Neutrophil (primary cell): Measurements from ENCODE around the gene GRIA1.

Experiments
- H3K27ac ChIP-seq: fragments of 200-600 bp; sonication (generic); 2 replicates; pipeline ENCODE4 v1.5.1; 2016; ENCODE audit warnings: mild to moderate bottlenecking, moderate library complexity
- H3K27me3 ChIP-seq: fragments of 200-600 bp; sonication (generic); 2 replicates; pipeline ENCODE4 v1.6.0; 2016; ENCODE audit warnings: mild to moderate bottlenecking
- H3K36me3 ChIP-seq: fragments of 200-600 bp; sonication (generic); 2 replicates; pipeline ENCODE4 v1.5.1; 2017
- H3K4me1 ChIP-seq, 2 experiments: fragments of 200-600 bp in 1 of 2; sonication (generic) in 1 of 2; 1 replicate in 1 of 2; 2 replicates in 1 of 2; pipeline versions ENCODE4 v1.5.1 to v1.6.1; 2013 to 2016; ENCODE audit warnings: low read depth in 1 of 2, low read length in 1 of 2, mild to moderate bottlenecking in 1 of 2, moderate library complexity in 1 of 2; ENCODE audit not compliant: control insufficient read depth in 1 of 2, insufficient read depth in 1 of 2
- H3K4me3 ChIP-seq, 2 experiments: fragments of 200-600 bp in 1 of 2; sonication (generic) in 1 of 2; 1 replicate in 1 of 2; 2 replicates in 1 of 2; pipeline ENCODE4 v1.5.1; 2013 to 2016; ENCODE audit warnings: low read depth in 1 of 2, low read length in 1 of 2, mild to moderate bottlenecking in 1 of 2, moderate library complexity in 1 of 2
- H3K9me3 ChIP-seq: fragments of 200-600 bp; sonication (generic); 2 replicates; pipeline ENCODE4 v1.5.1; 2016
- TF ChIP-seq, protein P1 (sequence below): fragments of 200-600 bp; sonication (generic); IDR thresholded peaks from 2 replicates; pipeline ENCODE4 v1.5.1; 2016; ENCODE audit warnings: antibody characterized with exemption

Gene GRIA1

GRCh38 chr5:153513156-153513555 is 22.7 kb downstream of the GRIA1 start:
- H3K27ac ChIP-seq: no peak overlapping the region
- no peaks in the 10 kb centered on the region for H3K9me3 ChIP-seq
- no peak overlapping the region for H3K4me3 ChIP-seq
- H3K4me1 ChIP-seq: no peaks in the 10 kb centered on the region
- no peaks in the 10 kb centered on the region for H3K36me3 ChIP-seq
- TF ChIP-seq, protein P1, sequence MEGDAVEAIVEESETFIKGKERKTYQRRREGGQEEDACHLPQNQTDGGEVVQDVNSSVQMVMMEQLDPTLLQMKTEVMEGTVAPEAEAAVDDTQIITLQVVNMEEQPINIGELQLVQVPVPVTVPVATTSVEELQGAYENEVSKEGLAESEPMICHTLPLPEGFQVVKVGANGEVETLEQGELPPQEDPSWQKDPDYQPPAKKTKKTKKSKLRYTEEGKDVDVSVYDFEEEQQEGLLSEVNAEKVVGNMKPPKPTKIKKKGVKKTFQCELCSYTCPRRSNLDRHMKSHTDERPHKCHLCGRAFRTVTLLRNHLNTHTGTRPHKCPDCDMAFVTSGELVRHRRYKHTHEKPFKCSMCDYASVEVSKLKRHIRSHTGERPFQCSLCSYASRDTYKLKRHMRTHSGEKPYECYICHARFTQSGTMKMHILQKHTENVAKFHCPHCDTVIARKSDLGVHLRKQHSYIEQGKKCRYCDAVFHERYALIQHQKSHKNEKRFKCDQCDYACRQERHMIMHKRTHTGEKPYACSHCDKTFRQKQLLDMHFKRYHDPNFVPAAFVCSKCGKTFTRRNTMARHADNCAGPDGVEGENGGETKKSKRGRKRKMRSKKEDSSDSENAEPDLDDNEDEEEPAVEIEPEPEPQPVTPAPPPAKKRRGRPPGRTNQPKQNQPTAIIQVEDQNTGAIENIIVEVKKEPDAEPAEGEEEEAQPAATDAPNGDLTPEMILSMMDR: no peak
- H3K27me3 ChIP-seq: no peaks in the 10 kb centered on the region

DNA sequence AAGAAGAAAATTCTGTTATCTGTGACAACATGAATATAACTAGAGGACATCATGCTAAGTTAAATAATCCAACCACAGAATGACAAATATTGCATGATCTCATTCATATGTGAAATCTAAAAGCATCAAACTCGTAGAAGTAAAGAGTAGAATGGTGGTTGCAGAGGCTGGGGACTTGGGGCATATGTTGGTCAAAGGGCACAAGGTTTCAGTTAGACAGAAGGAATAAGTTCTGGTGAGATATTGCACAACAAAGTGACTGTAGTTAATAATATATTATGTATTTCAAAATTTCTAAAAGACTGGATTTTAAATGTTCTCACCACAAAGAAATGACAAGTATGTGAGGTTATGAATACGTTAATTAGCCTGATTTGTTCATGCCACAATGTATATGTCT is 24.8 kb downstream of the GRIA1 start:
- Histone ChIP-seq H3K4me1 (no peaks in the 10 kb centered on the region), H3K36me3 (no peaks in the 10 kb centered on the region), H3K4me3 (no peak overlapping the region), H3K27ac (no peak overlapping the region), H3K27me3 (no peaks in the 10 kb centered on the region), H3K9me3 (no peaks in the 10 kb centered on the region)
- TF ChIP-seq, protein P1: no peak

DNA sequence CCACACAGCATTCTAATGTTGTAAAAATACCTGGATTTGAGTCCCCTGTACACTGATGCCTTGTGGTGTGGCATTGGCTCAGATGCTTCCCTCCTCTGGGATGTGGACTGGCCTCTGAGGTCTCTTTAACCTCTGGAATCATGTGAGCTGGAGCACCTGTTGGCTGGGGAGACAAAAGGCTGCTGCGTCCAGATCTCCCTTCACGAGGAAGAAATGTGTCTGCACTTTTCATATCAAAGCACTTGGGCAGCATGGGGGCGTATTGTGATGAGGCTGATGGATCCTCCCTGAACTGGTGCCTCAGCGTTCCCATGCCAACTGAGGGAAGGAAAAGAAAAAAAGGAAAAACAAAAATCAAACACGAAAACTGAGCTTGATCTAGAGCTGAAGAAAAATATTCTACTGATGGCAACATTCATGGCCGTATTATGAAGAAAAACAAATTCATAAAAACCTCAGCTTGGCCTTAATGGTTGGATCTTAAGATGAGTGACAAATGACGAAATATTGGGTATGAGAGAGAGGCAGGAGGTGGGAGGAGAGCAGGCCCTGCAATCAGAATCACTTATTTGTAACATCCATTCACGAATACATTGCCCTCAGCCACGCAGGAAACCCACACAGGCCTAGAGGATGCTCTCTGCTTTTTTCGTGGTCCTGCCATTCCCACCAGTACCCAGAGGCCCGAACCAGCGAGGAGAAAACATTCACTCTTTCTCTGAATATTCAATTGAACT is 26.2 kb downstream of the GRIA1 start:
- no peak overlapping the region for H3K4me3 ChIP-seq
- no peak overlapping the region for H3K27ac ChIP-seq
- H3K9me3 ChIP-seq: no peaks in the 10 kb centered on the region
- H3K36me3 ChIP-seq: no peaks in the 10 kb centered on the region
- no peaks in the 10 kb centered on the region for H3K4me1 ChIP-seq
- no peaks in the 10 kb centered on the region for H3K27me3 ChIP-seq
- TF ChIP-seq, protein P1: no peak

- no peak overlapping the region for H3K27ac ChIP-seq
- no peaks in the 10 kb centered on the region for H3K36me3 ChIP-seq
- H3K4me3 ChIP-seq: no peak overlapping the region
- no peaks in the 10 kb centered on the region for H3K4me1 ChIP-seq
- H3K9me3 ChIP-seq: no peaks in the 10 kb centered on the region
- no peaks in the 10 kb centered on the region for H3K27me3 ChIP-seq
- TF ChIP-seq, protein P1: no peak
Observed at GRCh38 chr5:153517241-153517611, 26.8 kb downstream of the GRIA1 start.

GRCh38 chr5:153520137-153520536 is 29.7 kb downstream of the GRIA1 start:
- Histone ChIP-seq H3K4me3 (no peak overlapping the region), H3K27ac (no peak overlapping the region), H3K4me1 (no peaks in the 10 kb centered on the region), H3K9me3 (no peaks in the 10 kb centered on the region), H3K36me3 (no peaks in the 10 kb centered on the region), H3K27me3 (no peaks in the 10 kb centered on the region)
- TF ChIP-seq, protein P1: no peak
